Ascending aorta (tissue), 2 donors: ENCODE data around the gene CACTIN. TPM values are rescaled to one million over a fixed set of nuclear protein-coding genes. Genes with fewer than 3 reads are reported as not detected.
"Not testable (repeated sequence)": the region's sequence is repeated elsewhere in the genome, so short reads cannot be mapped to it uniquely, and the experiment has no call there.

Experiments used
- DNase-seq, 2 donors: peaks; one replicate each; pipeline ENCODE4 v3.0.0-alpha.2; 2019; ENCODE audit warnings: low spot score in 2 of 2
- H3K27ac ChIP-seq, 2 donors: fragments of 200-600 bp; sonication (generic); one replicate each; pipeline ENCODE4 v1.5.1; 2016 to 2017; ENCODE audit warnings: mild to moderate bottlenecking in 1 of 2
- H3K27me3 ChIP-seq: fragments of 200-600 bp; sonication (generic); one replicate; pipeline ENCODE4 v1.5.1; 2017
- H3K36me3 ChIP-seq, 2 donors: fragments of 200-600 bp; sonication (generic); one replicate each; pipeline ENCODE4 v1.5.1; 2016
- H3K4me1 ChIP-seq, 2 donors: fragments of 200-600 bp; sonication (generic); one replicate each; pipeline ENCODE4 v1.5.1; 2016 to 2017; ENCODE audit warnings: mild to moderate bottlenecking in 1 of 2
- H3K4me3 ChIP-seq, 2 donors: fragments of 200-600 bp; sonication (generic); one replicate each; pipeline ENCODE4 v1.5.1; 2016 to 2017; ENCODE audit warnings: mild to moderate bottlenecking in 1 of 2
- H3K9me3 ChIP-seq, 2 donors: fragments of 200-600 bp; sonication (generic); one replicate each; pipeline ENCODE4 v1.5.1; 2016
- intact Hi-C: fragments of 100-400 bp; cut with DNase I; formaldehyde crosslinking; loops from one replicate; pipeline ENCODE4 v1.15.1; 2023
- total RNA-seq: library from RNA; depleted of rRNA; stranded (reverse); fragments of >200 nt; gene quantifications from one replicate; pipeline ENCODE4 v1.1.0, GENCODE V29; 2016
- TF ChIP-seq, protein P1 (sequence below), 3 experiments: fragments of 200-600 bp in 2 of 3; fragments of 450-650 bp in 1 of 3; sonication (generic) in 2 of 3; IDR thresholded peaks; one replicate each; pipeline ENCODE4 v1.5.1; 2016 to 2019; ENCODE audit warnings: antibody characterized with exemption in 3 of 3, mild to moderate bottlenecking in 1 of 3, moderate library complexity in 1 of 3

The CACTIN gene
- total RNA-seq, 1 donor from 2014 or later, result 57.6 TPM

DNA sequence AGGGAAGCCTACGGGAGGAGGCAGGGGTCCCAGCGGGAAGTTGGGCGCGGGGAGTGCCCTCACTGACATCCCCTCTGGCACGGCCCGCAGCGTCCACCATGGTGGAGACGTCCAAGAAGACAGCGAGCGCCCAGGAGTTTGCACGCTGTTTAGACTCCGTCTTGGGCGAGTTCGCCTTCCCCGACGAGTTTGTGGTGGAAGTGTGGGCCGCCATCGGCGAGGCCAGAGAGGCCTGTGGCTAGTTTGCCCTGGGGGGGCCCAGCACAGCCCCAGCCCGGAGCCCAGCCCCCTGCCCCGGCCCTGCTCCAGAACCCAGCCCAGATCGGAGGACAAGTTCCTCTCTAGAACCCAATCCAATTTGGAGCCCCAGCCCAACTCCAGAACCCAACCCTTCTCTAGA is 36.6 kb downstream of the CACTIN start:
- intact Hi-C loops, result loop anchor here (2.0 kb wide), 1 partner anchor 17 kb away; the partner anchor contains the start of gene TBXA2R
- H3K27me3 ChIP-seq, result no peaks in the 10 kb centered on the region
- TF ChIP-seq, protein P1, sequence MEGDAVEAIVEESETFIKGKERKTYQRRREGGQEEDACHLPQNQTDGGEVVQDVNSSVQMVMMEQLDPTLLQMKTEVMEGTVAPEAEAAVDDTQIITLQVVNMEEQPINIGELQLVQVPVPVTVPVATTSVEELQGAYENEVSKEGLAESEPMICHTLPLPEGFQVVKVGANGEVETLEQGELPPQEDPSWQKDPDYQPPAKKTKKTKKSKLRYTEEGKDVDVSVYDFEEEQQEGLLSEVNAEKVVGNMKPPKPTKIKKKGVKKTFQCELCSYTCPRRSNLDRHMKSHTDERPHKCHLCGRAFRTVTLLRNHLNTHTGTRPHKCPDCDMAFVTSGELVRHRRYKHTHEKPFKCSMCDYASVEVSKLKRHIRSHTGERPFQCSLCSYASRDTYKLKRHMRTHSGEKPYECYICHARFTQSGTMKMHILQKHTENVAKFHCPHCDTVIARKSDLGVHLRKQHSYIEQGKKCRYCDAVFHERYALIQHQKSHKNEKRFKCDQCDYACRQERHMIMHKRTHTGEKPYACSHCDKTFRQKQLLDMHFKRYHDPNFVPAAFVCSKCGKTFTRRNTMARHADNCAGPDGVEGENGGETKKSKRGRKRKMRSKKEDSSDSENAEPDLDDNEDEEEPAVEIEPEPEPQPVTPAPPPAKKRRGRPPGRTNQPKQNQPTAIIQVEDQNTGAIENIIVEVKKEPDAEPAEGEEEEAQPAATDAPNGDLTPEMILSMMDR (IDR thresholded peaks at IDR 0.05), result no peak
- peaks cover 7 to 11% of the 10 kb centered on the region in 2 donors for H3K4me1 ChIP-seq
- H3K36me3 ChIP-seq, result peaks cover 15 to 26% of the 10 kb centered on the region in 2 donors
- no peak overlapping the region for H3K4me3 ChIP-seq
- no peak overlapping the region for H3K27ac ChIP-seq
- no peaks in the 10 kb centered on the region for H3K9me3 ChIP-seq
- DNase-seq, result no peak

DNA sequence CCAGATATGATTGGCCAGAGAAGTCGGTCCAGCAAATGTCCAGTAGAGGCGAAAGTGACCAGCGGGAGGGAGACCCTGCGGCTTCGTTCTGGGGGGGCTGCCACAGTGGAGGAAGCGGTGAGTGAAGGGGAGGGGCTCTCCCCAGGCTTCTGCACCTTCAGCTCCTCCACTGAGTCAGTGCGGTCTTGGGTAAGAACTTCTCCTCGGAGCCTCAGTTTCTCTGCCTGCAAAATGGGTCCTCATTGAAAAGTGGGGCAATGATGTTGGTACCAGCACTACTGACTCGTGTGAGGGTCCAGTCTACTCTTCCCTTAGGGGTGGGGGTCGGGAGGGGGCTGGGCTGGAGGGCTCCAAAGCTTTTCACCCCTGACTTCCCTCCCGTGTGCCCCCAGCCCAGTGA is 37.2 kb downstream of the CACTIN start:
- TF ChIP-seq, protein P1 (IDR thresholded peaks at IDR 0.05), result no peak
- Histone ChIP-seq H3K36me3 (peaks cover 10 to 21% of the 10 kb centered on the region in 2 donors), H3K9me3 (no peaks in the 10 kb centered on the region), H3K4me3 (no peak overlapping the region), H3K27ac (no peak overlapping the region), H3K27me3 (no peaks in the 10 kb centered on the region), H3K4me1 (peaks cover 7 to 11% of the 10 kb centered on the region in 2 donors)
- intact Hi-C loops, result loop anchor here (2.0 kb wide), 1 partner anchor 17 kb away; the partner anchor contains the start of gene TBXA2R
- no peak for DNase-seq

DNA sequence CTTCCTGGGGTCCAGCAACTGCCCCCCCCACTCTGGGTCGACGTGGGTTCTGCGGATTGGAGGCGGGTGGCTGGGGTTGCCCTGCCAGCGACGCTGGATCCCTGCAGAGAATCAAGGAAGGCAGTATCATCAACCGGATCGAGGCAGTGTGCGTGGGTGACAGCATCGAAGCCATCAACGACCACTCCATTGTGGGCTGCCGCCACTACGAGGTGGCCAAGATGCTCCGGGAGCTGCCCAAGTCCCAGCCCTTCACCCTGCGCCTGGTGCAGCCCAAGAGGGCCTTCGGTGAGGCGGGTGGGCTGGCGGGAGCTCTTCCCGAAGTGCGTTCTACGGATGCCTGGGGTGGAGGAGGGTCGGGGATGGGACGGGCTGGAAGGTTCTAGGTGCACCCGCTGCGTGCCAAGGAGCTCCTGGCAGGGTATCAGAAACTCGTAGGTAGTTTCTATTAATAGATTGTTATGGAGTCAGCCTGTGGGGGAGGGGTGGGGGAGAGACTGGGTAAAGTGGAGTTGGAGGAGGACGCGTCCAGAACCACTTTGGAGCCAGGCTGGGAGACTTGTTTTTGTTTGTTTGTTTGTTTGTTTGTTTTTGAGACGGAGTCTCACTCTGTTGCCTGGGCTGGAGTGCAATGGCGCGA is 39.8 kb downstream of the CACTIN start:
- H3K27ac ChIP-seq, result no peak overlapping the region
- peaks cover 0 to 12% of the 10 kb centered on the region in 2 donors for H3K36me3 ChIP-seq
- no peak overlapping the region for H3K4me3 ChIP-seq
- no peak for DNase-seq
- no peaks in the 10 kb centered on the region for H3K27me3 ChIP-seq
- TF ChIP-seq, protein P1 (IDR thresholded peaks at IDR 0.05), result no peak
- H3K9me3 ChIP-seq, result no peaks in the 10 kb centered on the region
- H3K4me1 ChIP-seq, result peaks cover 7 to 11% of the 10 kb centered on the region in 2 donors
- intact Hi-C loops, result loop anchor here (1.0 kb wide), 1 partner anchor 31 kb away; no protein-coding TSS in a partner anchor

DNA sequence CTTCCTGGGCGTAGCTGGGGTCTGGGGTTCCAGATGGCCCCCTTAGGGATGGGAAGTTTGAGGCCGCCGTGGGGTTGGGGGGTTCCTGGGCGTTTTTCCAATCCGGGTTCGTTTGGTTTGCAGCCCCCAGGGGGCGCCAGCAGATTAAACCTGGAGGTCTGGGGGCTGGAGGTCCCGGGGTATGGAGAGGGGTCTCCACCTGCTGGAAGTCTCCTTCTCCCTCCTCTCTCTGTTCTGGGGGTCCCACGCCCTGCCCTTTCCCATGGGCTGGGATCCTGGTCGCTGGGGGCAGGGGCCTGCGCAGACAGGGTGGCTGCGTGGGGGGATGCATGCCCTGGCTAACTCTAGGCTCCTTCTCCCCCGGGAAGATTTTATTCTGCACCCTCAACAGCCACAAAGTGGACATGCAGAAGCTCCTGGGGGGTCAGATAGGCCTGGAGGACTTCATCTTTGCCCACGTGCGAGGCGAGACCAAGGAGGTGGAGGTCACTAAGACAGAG is 40.4 kb downstream of the CACTIN start:
- DNase-seq, result no peak
- intact Hi-C loops, result loop anchor here (1.0 kb wide), 1 partner anchor 32 kb away; no protein-coding TSS in a partner anchor
- no peak overlapping the region for H3K27ac ChIP-seq

DNA sequence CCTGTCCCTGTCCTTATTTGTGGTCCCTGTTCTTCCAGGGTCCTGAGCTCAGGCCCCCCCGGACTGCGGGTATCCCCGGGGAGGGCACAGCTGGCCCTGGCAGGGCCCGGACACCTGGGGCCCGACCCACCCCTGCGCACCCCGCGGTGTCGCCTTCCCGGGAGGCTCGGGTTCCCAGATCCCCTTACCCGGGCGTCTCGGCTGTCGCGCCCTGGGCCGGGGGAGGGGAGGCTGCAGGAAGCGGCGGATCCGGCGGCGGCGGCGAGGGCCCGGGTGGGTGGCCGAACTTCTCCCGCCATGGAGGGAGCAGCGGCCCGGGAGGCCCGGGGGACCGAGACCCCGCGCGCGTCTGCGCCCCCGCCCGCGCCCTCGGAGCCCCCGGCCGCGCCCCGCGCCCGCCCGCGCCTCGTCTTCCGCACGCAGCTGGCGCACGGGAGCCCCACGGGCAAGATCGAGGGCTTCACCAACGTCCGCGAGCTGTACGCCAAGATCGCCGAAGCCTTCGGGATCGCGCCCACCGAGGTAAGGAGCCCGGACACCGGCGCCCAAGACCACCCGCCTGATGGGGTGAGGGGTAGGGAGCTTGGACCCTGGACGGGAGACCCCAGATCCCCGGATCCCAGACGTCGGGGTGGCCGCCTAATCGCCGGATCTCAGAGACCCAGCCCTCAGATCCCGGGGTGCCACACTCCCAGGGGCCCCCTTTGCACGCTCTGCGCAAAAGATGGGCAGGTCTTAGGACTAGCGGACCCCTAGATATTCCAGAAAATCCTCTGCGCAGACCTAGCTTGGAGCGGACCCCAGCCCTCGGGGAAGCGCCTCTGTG is 41.1 kb downstream of the CACTIN start, which contains the start of gene GIPC3:
Gene GIPC3 (plus strand): TSS at position 178 of the 826 bp plus-strand sequence. CDS start 120 bp downstream, at position 298.
- H3K36me3 ChIP-seq, result peaks cover 0 to 12% of the 10 kb centered on the region in 2 donors
- no peak within 1 kb of the TSS for H3K27ac ChIP-seq
- H3K27me3 ChIP-seq, result no peaks in the 10 kb centered on the region
- peak in 1 of 2 donors; percentile 65 for DNase-seq
- no peaks in the 10 kb centered on the region for H3K9me3 ChIP-seq
- H3K4me1 ChIP-seq, result peaks cover 7 to 14% of the 10 kb centered on the region in 2 donors
- TF ChIP-seq, protein P1 (IDR thresholded peaks at IDR 0.05), result no peak
- intact Hi-C loops, result loop anchor here (1.0 kb wide), 1 partner anchor 33 kb away; no protein-coding TSS in a partner anchor
- peak within 1 kb of the TSS; percentile 52 to 62 for H3K4me3 ChIP-seq

More for the DNA sequence above, 40.4 kb downstream of the CACTIN start:
- Histone ChIP-seq H3K4me1 (peaks cover 7 to 11% of the 10 kb centered on the region in 2 donors), H3K27me3 (no peaks in the 10 kb centered on the region), H3K9me3 (no peaks in the 10 kb centered on the region), H3K36me3 (peaks cover 0 to 12% of the 10 kb centered on the region in 2 donors), H3K4me3 (peak overlapping the region; percentile 52 to 62)
- TF ChIP-seq, protein P1 (IDR thresholded peaks at IDR 0.05), result peak; percentile 48 to 79 (median 69)

DNA sequence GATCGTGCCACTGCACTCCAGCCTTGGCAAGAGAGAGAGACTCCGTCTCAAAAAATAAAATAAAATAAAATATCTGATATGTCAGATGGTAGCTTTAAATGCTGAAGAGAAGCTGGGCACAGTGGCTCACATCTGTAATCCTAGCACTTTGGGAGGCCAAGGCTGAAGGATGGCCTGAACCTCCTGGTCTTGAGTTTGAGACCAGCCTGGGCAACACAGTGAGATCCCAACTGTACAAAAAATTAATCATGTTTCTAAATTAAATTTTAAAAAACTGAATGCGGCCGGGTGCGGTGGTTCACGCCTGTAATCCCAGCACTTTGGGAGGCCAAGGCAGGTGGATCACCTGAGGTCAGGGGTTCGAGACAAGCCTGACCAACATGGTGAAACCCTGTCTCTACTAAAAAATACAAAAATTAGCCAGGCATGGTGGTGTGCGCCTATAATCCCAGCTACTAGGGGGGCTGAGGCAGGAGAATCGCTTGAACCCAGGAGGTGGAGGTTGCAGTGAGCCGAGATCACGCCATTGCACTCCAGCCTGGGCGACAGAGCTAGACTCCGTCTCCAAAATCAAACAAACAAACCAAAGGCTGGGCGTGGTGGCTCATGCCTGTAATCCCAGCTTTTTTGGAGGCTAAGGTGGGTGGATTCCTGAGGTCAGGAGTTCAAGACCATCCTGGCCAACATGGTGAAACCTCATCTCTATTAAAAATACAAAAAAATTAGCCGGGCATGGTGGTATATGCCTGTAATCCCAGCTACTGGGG is 42.4 kb downstream of the CACTIN start:
- DNase-seq, H3K27me3 ChIP-seq, H3K27ac ChIP-seq, H3K9me3 ChIP-seq, H3K36me3 ChIP-seq, H3K4me3 ChIP-seq, intact Hi-C loops: not testable (repeated sequence)
- peaks cover 7 to 14% of the 10 kb centered on the region in 2 donors for H3K4me1 ChIP-seq

DNA sequence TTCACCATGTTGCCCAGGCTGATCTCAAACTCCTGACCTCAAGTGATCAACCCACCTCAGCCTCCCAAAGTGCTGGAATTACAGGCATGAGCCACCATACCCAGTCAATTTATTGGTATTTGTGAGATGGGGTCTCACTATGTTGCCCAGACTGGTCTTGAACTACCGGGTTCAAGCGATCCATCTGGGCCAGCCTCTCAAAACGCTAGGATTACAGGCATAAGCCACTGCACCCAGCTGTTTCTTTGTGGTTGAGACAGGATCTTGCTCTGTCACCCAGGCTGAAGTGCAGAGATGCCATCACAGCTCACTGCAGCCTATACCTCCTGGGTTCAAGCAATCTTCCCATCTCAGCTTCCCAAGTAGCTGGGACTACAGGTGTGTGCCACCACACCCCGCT is 44.8 kb downstream of the CACTIN start:
- peaks cover 7 to 15% of the 10 kb centered on the region in 2 donors for H3K4me1 ChIP-seq
- H3K27ac ChIP-seq, H3K9me3 ChIP-seq, DNase-seq, intact Hi-C loops, H3K36me3 ChIP-seq, H3K4me3 ChIP-seq, H3K27me3 ChIP-seq: not testable (repeated sequence)
